GM12878 (cell line): Measurements from ENCODE around the gene DHRS12. TPM values are rescaled to one million over a fixed set of nuclear protein-coding genes. Genes with fewer than 3 reads are reported as not detected.

ENCODE experiments used
- ATAC-seq: fragments of 200-7000 bp; cut with Tn5 transposase; 3 replicates; pipeline ENCODE4 v1.9.1; 2020; ENCODE audit warnings: mild to moderate bottlenecking, moderate library complexity
- BruUV-seq: library from RNA; stranded (reverse); fragments of 400-500 nt; replicated peaks from 2 replicates; lab custom pipeline; 2021; lab: Mats Ljungman, UMichigan
- CTCF ChIA-PET: fragments of 300-600 bp; sonication (Branson Sonifier 250); formaldehyde crosslinking; extraction: SDS; loops from one replicate; lab custom pipeline; 2021; ENCODE audit warnings: inconsistent platforms; lab: Yijun Ruan, JAX
- POLR2A ChIA-PET: fragments of 350-600 bp; formaldehyde crosslinking; extraction: SDS; loops from one replicate; lab custom pipeline; 2021; ENCODE audit warnings: inconsistent platforms; lab: Charles Lee
- RAD21 ChIA-PET: fragments of 300-600 bp; sonication (Branson Sonifier 250); formaldehyde crosslinking; loops from one replicate; lab custom pipeline; 2023; ENCODE audit warnings: antibody characterized with exemption; ENCODE audit not compliant: unreplicated experiment; lab: Charles Lee
- SMC1A ChIA-PET: fragments of 300-600 bp; sonication (Branson Sonifier 250); formaldehyde crosslinking; loops from one replicate; lab custom pipeline; 2023; ENCODE audit not compliant: unreplicated experiment, uncharacterized antibody; lab: Charles Lee
- DNase-seq: peaks from one replicate; pipeline ENCODE4 v3.0.0-alpha.2; 2011; ENCODE audit warnings: low read depth, low spot score
- FAIRE-seq: peaks from 3 replicates; lab custom pipeline; 2011; peaks lifted over from hg19 to GRCh38; lab: Jason Lieb, UNC
- H2AFZ ChIP-seq: 2 replicates; pipeline ENCODE4 v1.6.0; 2011; ENCODE audit warnings: low read depth, low read length, control low read depth; ENCODE audit not compliant: control insufficient read depth
- H3K27ac ChIP-seq: 2 replicates; pipeline ENCODE4 v1.5.1; 2011; ENCODE audit warnings: control low read depth; ENCODE audit not compliant: control insufficient read depth, insufficient read depth
- H3K27me3 ChIP-seq, 2 experiments: replicated peaks in 1 of 2; 2 replicates each; pipeline versions ENCODE4 v1.6.0 to v1.6.1; 2011; ENCODE audit warnings: low read length in 1 of 2; ENCODE audit not compliant: control insufficient read depth in 2 of 2, insufficient read depth in 2 of 2
- H3K36me3 ChIP-seq, 2 experiments: 2 replicates each; pipeline ENCODE4 v1.5.1; 2011; ENCODE audit warnings: low read length in 1 of 2; ENCODE audit not compliant: control insufficient read depth in 2 of 2, insufficient read depth in 2 of 2
- H3K4me1 ChIP-seq: 2 replicates; pipeline ENCODE4 v1.6.1; 2011; ENCODE audit warnings: mild to moderate bottlenecking, low read length, moderate library complexity, mixed read lengths; ENCODE audit not compliant: control insufficient read depth, insufficient read depth
- H3K4me2 ChIP-seq: 2 replicates; pipeline ENCODE4 v1.6.0; 2011; ENCODE audit warnings: control low read depth; ENCODE audit not compliant: control insufficient read depth, insufficient read depth
- H3K4me3 ChIP-seq: fragments of 200-600 bp; sonication (generic); 2 replicates; pipeline ENCODE4 v1.5.1; 2016
- H3K79me2 ChIP-seq: 2 replicates; pipeline ENCODE4 v1.6.0; 2011; ENCODE audit warnings: low read length; ENCODE audit not compliant: control insufficient read depth, insufficient read depth
- H3K9ac ChIP-seq: 2 replicates; pipeline ENCODE4 v1.8.0; 2011; ENCODE audit warnings: low read length, control low read depth, mixed read lengths; ENCODE audit not compliant: control insufficient read depth, insufficient read depth
- H3K9me3 ChIP-seq: replicated peaks from 3 replicates; pipeline ENCODE4 v1.5.1; 2011; ENCODE audit warnings: mild to moderate bottlenecking, low read length; ENCODE audit not compliant: control insufficient read depth, insufficient read depth
- H4K20me1 ChIP-seq: 2 replicates; pipeline ENCODE4 v1.6.0; 2011; ENCODE audit not compliant: control insufficient read depth, insufficient read depth
- EED ChIP-seq: sonication (generic); IDR thresholded peaks from 2 replicates; pipeline ENCODE4 v1.6.1; 2016; ENCODE audit warnings: antibody characterized with exemption, low read depth
- EGR1 ChIP-seq, 2 experiments: IDR thresholded peaks; 1 replicate in 1 of 2; 2 replicates in 1 of 2; pipeline ENCODE4 v1.6.1; 2011 to 2012; ENCODE audit warnings: low read depth in 2 of 2, low read length in 2 of 2, borderline replicate concordance in 1 of 2, mild to moderate bottlenecking in 1 of 2, moderate library complexity in 1 of 2
- IKZF1 ChIP-seq: fragments of 450-650 bp; conservative IDR thresholded peaks from 2 replicates; pipeline ENCODE4 v1.6.1; 2017; ENCODE audit warnings: antibody characterized with exemption, mild to moderate bottlenecking
- IRF4 ChIP-seq: IDR thresholded peaks from 2 replicates; pipeline ENCODE4 v1.6.1; 2011; ENCODE audit warnings: low read depth, low read length
- KLF5 ChIP-seq: fragments of 450-650 bp; IDR thresholded peaks from 2 replicates; pipeline ENCODE4 v1.6.1; 2014; ENCODE audit warnings: mild to moderate bottlenecking; ENCODE audit not compliant: partially characterized antibody
- POLR2A ChIP-seq: IDR thresholded peaks from 2 replicates; pipeline ENCODE4 v1.6.1; 2011; ENCODE audit warnings: low read depth, mild to moderate bottlenecking, low read length
- RB1 ChIP-seq: fragments of 450-650 bp; formaldehyde crosslinking; IDR thresholded peaks from 2 replicates; pipeline ENCODE4 v1.6.1; 2017; ENCODE audit warnings: mild to moderate bottlenecking, borderline replicate concordance
- SIN3A ChIP-seq: IDR thresholded peaks from 2 replicates; pipeline ENCODE4 v1.6.1; 2012; ENCODE audit warnings: low read depth, low read length, improper control_type of control experiment
- TCF3 ChIP-seq: IDR thresholded peaks from 2 replicates; pipeline ENCODE4 v1.6.1; 2012; ENCODE audit warnings: low read depth, mild to moderate bottlenecking, low read length, borderline replicate concordance; ENCODE audit not compliant: insufficient read depth
- ZNF217 ChIP-seq: fragments of 450-650 bp; IDR thresholded peaks from 2 replicates; pipeline ENCODE4 v1.6.1; 2017; ENCODE audit warnings: antibody characterized with exemption, mild to moderate bottlenecking
- WGBS: methylation state at CpG from one replicate; pipeline ENCODE4 v1.1.6; 2016; ENCODE audit warnings: low lambda C conversion rate; ENCODE audit not compliant: insufficient replicate concordance, insufficient coverage; ENCODE audit errors: missing lambda C conversion rate; 5-methylcytosine and 5-hydroxymethylcytosine counted together
- in situ Hi-C: fragments of 300-500 bp; cut with MboI; formaldehyde crosslinking; loops from 9 replicates; pipeline ENCODE4 v1.14.3; 2018; ENCODE audit warnings: mixed read lengths
- intact Hi-C: fragments of 100-400 bp; cut with micrococcal nuclease; formaldehyde crosslinking; loops from one replicate; pipeline ENCODE4 v1.14.2; 2022; ENCODE audit not compliant: unreplicated experiment
- polyA plus RNA-seq, 11 experiments: library from polyadenylated mRNA; depleted of rRNA in 4 of 11; unstranded in 6 of 11; stranded (reverse) in 5 of 11; fragments of >200 nt; fragmentation: Nextera tagmentation in 4 of 11; fragmentation: Illumina TruSeq in 1 of 11; extraction: Ambion mirVana in 4 of 11; extraction: Trizol in 1 of 11; gene quantifications; 1 replicate in 1 of 11; 2 replicates in 10 of 11; pipeline versions ENCODE4 v1.2.1 to v1.2.3, GENCODE V29; 2011 to 2016; ENCODE audit warnings: inconsistent platforms in 2 of 11, missing spikeins in 2 of 11, low read depth in 1 of 11
- total RNA-seq, 4 experiments: library from RNA; depleted of rRNA in 3 of 4; stranded (reverse); fragments of >200 nt in 3 of 4; fragmentation: Illumina TruSeq in 1 of 4; extraction: Trizol in 1 of 4; gene quantifications; 2 replicates each; pipeline versions ENCODE4 v1.2.1 to v1.2.3, GENCODE V29; 2013 to 2021
- TF ChIP-seq, protein P1 (sequence below): IDR thresholded peaks from 2 replicates; pipeline ENCODE4 v1.6.1; 2012; ENCODE audit warnings: low read depth, low read length, improper control_type of control experiment
- TF ChIP-seq, protein P2 (sequence below): fragments of 450-650 bp; IDR thresholded peaks from 2 replicates; pipeline ENCODE4 v1.6.1; 2017; ENCODE audit warnings: mild to moderate bottlenecking, moderate library complexity
- TF ChIP-seq, protein P3 (sequence below): IDR thresholded peaks from 2 replicates; pipeline ENCODE4 v1.6.1; 2012; ENCODE audit warnings: improper control_type of control experiment, low read depth, low read length; ENCODE audit not compliant: insufficient replicate concordance

The DHRS12 gene
- total and polyA plus RNA-seq, 10 of the 15 experiments (the other 5 are each of a cell fraction or from before 2014, with no cell fraction given) = 2.9 to 11.3 (median 8.2) TPM

DNA sequence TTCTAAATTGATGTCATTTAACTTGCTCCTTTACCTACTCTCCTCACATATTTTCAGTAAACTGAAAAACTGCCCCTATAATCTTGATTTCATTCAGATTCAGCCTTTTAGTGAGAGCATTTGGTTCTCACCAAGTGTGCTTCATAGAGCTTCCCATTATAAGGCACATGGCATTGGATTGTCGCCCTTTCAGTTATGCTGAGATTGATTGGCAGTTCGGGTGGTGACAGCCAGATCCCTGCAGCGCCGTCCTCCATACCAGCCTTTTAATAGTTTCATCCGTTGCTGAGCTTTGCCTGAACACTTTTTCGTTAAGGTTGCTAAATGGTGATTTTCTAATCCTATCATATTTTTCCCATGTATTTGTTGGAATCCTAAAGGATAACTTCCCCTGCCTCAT, 80.4 kb downstream of the DHRS12 start (continued):
- TF ChIP-seq, protein P1, sequence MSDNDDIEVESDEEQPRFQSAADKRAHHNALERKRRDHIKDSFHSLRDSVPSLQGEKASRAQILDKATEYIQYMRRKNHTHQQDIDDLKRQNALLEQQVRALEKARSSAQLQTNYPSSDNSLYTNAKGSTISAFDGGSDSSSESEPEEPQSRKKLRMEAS = no peak
- no peak for TF ChIP-seq SIN3A
- no peak for TF ChIP-seq IRF4

DNA sequence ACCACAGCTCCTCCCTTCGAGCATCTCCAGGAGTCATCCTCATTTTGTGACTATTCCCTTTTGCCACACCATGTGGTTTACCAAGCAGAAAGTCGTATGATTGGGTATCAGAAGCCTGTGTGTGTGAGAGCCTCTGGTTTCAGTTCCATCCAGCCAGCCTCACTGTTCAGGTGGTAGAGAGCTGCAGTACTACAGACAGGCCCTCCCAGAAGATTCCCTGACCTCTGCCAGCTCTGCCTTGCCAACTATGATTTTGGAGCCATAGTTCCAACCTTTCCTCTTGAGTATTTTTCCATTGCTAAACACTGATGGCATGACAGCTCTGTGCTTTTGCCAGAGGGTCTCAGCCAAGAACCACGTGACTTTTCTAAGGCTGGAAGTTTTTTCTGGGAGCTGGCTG, 82.5 kb downstream of the DHRS12 start:
- in situ Hi-C loops = no loop called here
- no peak for TF ChIP-seq TCF3
- no peak for TF ChIP-seq KLF5
- no peak for TF ChIP-seq RB1
- TF ChIP-seq, protein P2, sequence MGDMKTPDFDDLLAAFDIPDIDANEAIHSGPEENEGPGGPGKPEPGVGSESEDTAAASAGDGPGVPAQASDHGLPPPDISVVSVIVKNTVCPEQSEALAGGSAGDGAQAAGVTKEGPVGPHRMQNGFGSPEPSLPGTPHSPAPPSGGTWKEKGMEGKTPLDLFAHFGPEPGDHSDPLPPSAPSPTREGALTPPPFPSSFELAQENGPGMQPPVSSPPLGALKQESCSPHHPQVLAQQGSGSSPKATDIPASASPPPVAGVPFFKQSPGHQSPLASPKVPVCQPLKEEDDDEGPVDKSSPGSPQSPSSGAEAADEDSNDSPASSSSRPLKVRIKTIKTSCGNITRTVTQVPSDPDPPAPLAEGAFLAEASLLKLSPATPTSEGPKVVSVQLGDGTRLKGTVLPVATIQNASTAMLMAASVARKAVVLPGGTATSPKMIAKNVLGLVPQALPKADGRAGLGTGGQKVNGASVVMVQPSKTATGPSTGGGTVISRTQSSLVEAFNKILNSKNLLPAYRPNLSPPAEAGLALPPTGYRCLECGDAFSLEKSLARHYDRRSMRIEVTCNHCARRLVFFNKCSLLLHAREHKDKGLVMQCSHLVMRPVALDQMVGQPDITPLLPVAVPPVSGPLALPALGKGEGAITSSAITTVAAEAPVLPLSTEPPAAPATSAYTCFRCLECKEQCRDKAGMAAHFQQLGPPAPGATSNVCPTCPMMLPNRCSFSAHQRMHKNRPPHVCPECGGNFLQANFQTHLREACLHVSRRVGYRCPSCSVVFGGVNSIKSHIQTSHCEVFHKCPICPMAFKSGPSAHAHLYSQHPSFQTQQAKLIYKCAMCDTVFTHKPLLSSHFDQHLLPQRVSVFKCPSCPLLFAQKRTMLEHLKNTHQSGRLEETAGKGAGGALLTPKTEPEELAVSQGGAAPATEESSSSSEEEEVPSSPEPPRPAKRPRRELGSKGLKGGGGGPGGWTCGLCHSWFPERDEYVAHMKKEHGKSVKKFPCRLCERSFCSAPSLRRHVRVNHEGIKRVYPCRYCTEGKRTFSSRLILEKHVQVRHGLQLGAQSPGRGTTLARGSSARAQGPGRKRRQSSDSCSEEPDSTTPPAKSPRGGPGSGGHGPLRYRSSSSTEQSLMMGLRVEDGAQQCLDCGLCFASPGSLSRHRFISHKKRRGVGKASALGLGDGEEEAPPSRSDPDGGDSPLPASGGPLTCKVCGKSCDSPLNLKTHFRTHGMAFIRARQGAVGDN = 0 out of 2 replicates have a peak, but pooled peaks have one; percentile 26
- TF ChIP-seq IKZF1 = 0 out of 2 replicates have a peak, but pooled peaks have one; percentile 49
- no peak for TF ChIP-seq ZNF217
- TF ChIP-seq, protein P3, sequence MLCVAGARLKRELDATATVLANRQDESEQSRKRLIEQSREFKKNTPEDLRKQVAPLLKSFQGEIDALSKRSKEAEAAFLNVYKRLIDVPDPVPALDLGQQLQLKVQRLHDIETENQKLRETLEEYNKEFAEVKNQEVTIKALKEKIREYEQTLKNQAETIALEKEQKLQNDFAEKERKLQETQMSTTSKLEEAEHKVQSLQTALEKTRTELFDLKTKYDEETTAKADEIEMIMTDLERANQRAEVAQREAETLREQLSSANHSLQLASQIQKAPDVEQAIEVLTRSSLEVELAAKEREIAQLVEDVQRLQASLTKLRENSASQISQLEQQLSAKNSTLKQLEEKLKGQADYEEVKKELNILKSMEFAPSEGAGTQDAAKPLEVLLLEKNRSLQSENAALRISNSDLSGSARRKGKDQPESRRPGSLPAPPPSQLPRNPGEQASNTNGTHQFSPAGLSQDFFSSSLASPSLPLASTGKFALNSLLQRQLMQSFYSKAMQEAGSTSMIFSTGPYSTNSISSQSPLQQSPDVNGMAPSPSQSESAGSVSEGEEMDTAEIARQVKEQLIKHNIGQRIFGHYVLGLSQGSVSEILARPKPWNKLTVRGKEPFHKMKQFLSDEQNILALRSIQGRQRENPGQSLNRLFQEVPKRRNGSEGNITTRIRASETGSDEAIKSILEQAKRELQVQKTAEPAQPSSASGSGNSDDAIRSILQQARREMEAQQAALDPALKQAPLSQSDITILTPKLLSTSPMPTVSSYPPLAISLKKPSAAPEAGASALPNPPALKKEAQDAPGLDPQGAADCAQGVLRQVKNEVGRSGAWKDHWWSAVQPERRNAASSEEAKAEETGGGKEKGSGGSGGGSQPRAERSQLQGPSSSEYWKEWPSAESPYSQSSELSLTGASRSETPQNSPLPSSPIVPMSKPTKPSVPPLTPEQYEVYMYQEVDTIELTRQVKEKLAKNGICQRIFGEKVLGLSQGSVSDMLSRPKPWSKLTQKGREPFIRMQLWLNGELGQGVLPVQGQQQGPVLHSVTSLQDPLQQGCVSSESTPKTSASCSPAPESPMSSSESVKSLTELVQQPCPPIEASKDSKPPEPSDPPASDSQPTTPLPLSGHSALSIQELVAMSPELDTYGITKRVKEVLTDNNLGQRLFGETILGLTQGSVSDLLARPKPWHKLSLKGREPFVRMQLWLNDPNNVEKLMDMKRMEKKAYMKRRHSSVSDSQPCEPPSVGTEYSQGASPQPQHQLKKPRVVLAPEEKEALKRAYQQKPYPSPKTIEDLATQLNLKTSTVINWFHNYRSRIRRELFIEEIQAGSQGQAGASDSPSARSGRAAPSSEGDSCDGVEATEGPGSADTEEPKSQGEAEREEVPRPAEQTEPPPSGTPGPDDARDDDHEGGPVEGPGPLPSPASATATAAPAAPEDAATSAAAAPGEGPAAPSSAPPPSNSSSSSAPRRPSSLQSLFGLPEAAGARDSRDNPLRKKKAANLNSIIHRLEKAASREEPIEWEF = no peak
- peak; percentile 62; the same call in 1 of the 2 replicates for TF ChIP-seq EED
- TF ChIP-seq POLR2A = no peak
- TF ChIP-seq EGR1 (IDR thresholded peaks at IDR 0.05; ENCODE audit: borderline replicate concordance in 1 of 2, low read depth in 2 of 2, low read length in 2 of 2) = no peak

More for the DNA sequence above, 82.5 kb downstream of the DHRS12 start:
- ChIA-PET RAD21 (interaction anchor here (0.6 to 2.6 kb wide), 12 partner anchors 16 to 280 kb away, joined by 3 to 8 read pairs (median 4); partner anchors contain the start of gene INTS6), CTCF (interaction anchor here (0.9 to 2.0 kb wide), 6 partner anchors 21 to 136 kb away, joined by 3 to 5 read pairs (median 4); no protein-coding TSS in a partner anchor), SMC1A (interaction anchor here (0.7 to 3.3 kb wide), 20 partner anchors 8 to 388 kb away, joined by 3 to 12 read pairs (median 4); no protein-coding TSS in a partner anchor), POLR2A (interaction anchor here (0.7 to 1.5 kb wide), 3 partner anchors 14 to 1814 kb away, joined by 3 to 4 read pairs (median 3); no protein-coding TSS in a partner anchor)
- peak overlapping the region; percentile 15; the same call in 1 of the 2 replicates for H2AFZ ChIP-seq
- H3K4me3 ChIP-seq = no peak overlapping the region
- peaks cover 15% of the 10 kb centered on the region for H3K4me1 ChIP-seq
- H3K27ac ChIP-seq = peak overlapping the region; percentile 72
- no peaks in the 10 kb centered on the region for H3K9me3 ChIP-seq
- FAIRE-seq = no peak
- BruUV-seq = no TSS peak
- peak overlapping the region; percentile 75 for H3K4me2 ChIP-seq
- H4K20me1 ChIP-seq = no peaks in the 10 kb centered on the region
- H3K9ac ChIP-seq = peak overlapping the region; percentile 40; the same call in 1 of the 2 replicates
- peaks cover 0 to 2% of the 10 kb centered on the region in 2 experiments; a peak in 1 of 4 replicates for H3K36me3 ChIP-seq
- ATAC-seq = peak; percentile 95
- DNase-seq = peak; percentile 53
- WGBS = 37% methylated on average over 3 of the region's 3 CpGs
- intact Hi-C loops = no loop called here
- H3K79me2 ChIP-seq = no peaks in the 10 kb centered on the region
- H3K27me3 ChIP-seq = no peaks in the 10 kb centered on the region
